ENCODE measurements around the gene MT1E. TPM values are rescaled to one million over a fixed set of nuclear protein-coding genes. Genes with fewer than 3 reads are reported as not detected.
A peak's percentile ranks its signal among the peaks of the same experiment; 100 is the strongest.
"Not testable (repeated sequence)": the region's sequence is repeated elsewhere in the genome, so short reads cannot be mapped to it uniquely, and the experiment has no call there.

Gene MT1E
- total RNA-seq = 100 to 1,000 TPM in 1 of 2 experiments, 10 to 100 TPM in 1; 61.1 to 108 TPM

DNA sequence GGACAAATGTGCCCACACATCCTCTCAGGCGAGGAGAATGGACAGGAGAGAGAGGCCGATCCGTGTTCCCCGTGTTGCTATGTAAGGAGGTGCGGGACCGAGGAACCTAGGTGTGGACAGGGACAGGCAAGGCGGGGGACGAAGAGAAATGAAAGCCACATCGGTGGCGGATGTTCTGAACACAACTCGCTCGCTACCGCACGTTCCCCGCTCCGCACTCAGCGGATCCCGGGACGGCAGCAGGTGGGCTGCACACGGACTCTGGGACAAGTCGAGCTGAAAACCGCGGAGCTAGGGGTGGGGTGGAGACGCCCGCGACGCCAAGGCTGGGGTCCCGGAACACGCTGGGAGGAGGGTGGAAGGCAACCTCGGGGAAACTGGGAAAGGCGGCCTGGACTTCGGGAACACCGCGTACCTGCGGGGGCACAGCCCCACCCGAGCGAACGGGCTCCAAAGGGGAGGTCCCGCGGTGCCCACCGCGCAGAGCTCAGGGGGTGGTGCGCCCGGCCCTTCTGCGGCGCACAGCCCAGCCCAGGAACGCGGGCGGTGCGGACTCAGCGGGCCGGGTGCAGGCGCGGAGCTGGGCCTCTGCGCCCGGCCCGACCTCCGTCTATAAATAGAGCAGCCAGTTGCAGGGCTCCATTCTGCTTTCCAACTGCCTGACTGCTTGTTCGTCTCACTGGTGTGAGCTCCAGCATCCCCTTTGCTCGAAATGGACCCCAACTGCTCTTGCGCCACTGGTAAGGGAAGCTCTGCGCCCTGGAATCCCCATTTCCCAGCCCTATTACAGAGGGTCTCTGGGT lies at the start of gene MT1E:
MT1E (plus strand) TSS at position 642 of the 803 bp plus-strand sequence; CDS start at position 713, 71 bp downstream.
- H3K4me1 Mint-ChIP-seq = peaks cover 14% of the 10 kb centered on the region
- peak; percentile 82 for DNase-seq
- ChIA-PET POLR2A (interaction anchor here (0.7 to 3.0 kb wide), 8 partner anchors 8 to 57 kb away, joined by 3 to 31 read pairs (median 5); partner anchors contain the start of genes MT1F, MT1X and MT2A), CTCF (interaction anchor here (0.6 to 1.2 kb wide), 6 partner anchors 10 to 37 kb away, joined by 3 to 9 read pairs (median 5); partner anchors contain the start of gene MT2A)
- intact Hi-C loops (cut with DNase I, micrococcal nuclease) = loop anchor here (1.0 to 2.0 kb wide), 7 partner anchors 16 to 57 kb away; partner anchors contain the start of genes MT1F (in 1 of the 2), MT1G (in 1 of the 2), MT1H (in 1 of the 2) and MT1X (in 1 of the 2)
- ATAC-seq = peak; percentile 88
- no peaks in the 10 kb centered on the region for H3K9me3 Mint-ChIP-seq (ENCODE audit: low read depth)
- peaks cover 26% of the 10 kb centered on the region for H3K27me3 Mint-ChIP-seq
- H3K4me3 Mint-ChIP-seq = peak within 1 kb of the TSS; percentile 71
- H3K27ac Mint-ChIP-seq = peak within 1 kb of the TSS; percentile 79
- H3K36me3 Mint-ChIP-seq (ENCODE audit: low read depth) = no peaks in the 10 kb centered on the region

DNA sequence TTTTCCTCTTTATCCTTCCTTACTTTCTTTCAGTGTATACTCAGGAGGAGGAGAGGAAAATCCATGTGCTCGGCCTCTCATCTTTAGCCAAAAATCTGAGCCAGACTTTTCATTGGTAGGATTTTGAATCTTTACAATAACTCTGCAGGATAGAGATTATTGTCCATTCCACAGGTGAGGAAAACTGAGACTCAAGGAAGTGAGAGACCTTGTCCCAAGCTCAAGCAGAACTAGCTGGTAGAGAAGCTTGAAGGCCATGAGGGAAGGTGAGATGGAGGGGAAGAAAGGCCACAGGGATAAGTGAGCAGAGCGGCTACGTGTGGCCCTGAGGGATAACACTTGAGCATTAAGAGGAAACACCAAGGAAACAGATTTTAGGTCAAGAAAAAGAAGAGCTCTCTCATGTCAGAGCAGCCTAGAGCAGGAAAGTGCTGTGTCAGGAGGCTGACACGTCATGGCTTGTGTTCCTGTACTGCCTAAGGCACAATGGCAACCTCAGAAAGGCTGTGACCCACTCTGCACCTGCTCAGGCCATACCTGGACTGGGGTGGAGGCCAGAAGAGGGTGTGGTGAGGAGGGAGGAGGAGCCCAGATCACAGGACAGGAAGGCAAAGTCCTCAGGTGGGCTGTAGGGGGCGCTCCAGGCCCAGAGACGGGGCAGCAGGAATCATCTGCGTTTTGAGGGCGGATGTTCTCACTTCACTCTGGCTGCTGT lies 48.8 kb upstream of the MT1E start:
- no peaks in the 10 kb centered on the region for H3K27me3 Mint-ChIP-seq
- intact Hi-C loops (cut with DNase I, micrococcal nuclease) = loop anchor here (1.0 to 10.0 kb wide), 12 partner anchors 24 to 293 kb away; partner anchors contain the start of genes MT1X (in 2 of the 2), MT1E (in 1 of the 2), MT1F (in 1 of the 2) and MT2A (in 1 of the 2)
- H3K36me3 Mint-ChIP-seq (ENCODE audit: low read depth) = no peaks in the 10 kb centered on the region
- ChIA-PET POLR2A (interaction anchor here (1.5 kb wide), 1 partner anchor 125 kb away, joined by 4 read pairs; no protein-coding TSS in a partner anchor), CTCF (interaction anchor here (0.6 to 4.8 kb wide), 35 partner anchors 8 to 354 kb away, joined by 3 to 74 read pairs (median 4); partner anchors contain the start of gene MT1F)
- ATAC-seq = peak; percentile 100
- H3K4me3 Mint-ChIP-seq = no peak overlapping the region
- peak; percentile 95 for DNase-seq
- H3K4me1 Mint-ChIP-seq = peaks cover 4% of the 10 kb centered on the region
- peak overlapping the region; percentile 70 for H3K27ac Mint-ChIP-seq
- H3K9me3 Mint-ChIP-seq (ENCODE audit: low read depth) = peaks cover 6% of the 10 kb centered on the region

DNA sequence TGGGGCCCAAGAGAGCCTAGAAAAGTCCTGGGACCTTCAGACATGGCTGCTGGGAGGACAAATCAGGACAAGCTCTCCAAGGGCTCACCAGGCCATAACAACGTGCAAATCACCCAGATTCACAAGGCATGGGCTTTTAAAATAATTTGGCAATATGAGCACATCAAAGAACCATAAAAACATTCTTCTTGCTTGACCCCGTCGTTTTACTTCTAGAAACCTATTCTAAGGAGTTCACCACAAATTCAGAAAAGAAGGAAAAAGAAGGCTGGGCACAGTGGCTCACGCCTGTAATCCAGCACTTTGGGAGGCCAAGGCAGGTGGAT lies 48.3 kb upstream of the MT1E start:
- Mint-ChIP-seq H3K36me3 (ENCODE audit: low read depth) (no peaks in the 10 kb centered on the region), H3K9me3 (ENCODE audit: low read depth) (peaks cover 6% of the 10 kb centered on the region), H3K27ac (peak overlapping the region; percentile 70), H3K4me1 (peaks cover 4% of the 10 kb centered on the region), H3K4me3 (no peak overlapping the region), H3K27me3 (no peaks in the 10 kb centered on the region)
- ChIA-PET CTCF (interaction anchor here (0.6 to 4.8 kb wide), 24 partner anchors 8 to 347 kb away, joined by 3 to 74 read pairs (median 4); partner anchors contain the start of gene MT1F), POLR2A (interaction anchor here (1.5 kb wide), 1 partner anchor 125 kb away, joined by 4 read pairs; no protein-coding TSS in a partner anchor)
- ATAC-seq = no peak
- no peak for DNase-seq
- intact Hi-C loops (cut with DNase I, micrococcal nuclease) = loop anchor here (1.0 to 10.0 kb wide), 12 partner anchors 23 to 292 kb away; partner anchors contain the start of genes MT1X (in 2 of the 2), MT1E (in 1 of the 2), MT1F (in 1 of the 2) and MT2A (in 1 of the 2)

DNA sequence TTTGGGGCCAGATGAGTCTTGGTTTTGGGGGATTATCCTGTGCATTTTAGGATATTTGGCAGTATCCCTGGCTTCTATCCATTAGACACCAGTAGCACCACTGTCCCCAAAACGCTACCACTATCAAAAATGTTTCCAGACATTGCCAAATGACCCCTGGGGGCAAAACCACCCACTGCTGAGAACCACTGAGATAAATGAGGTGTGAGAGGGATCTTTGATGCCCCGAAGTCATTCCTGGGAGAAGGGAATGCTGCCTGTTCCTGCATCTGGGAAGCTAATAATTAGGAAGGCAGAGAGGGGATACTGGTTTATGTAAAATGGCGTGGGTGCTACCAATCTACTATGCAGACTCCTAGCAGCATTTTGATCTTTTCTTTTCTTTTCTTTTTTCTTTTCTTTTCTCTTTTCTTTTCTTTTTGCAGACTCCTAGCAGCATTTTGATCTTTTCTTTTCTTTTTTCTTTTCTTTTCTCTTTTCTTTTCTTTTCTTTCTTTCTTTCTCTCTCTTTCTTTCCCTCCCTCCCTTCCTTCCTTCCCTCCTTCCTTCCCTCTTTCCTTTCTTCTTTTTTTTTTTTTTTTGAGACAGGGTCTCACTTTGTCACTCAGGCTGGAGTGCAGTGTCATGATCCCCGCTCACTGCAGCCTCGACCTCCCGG lies 45.1 kb upstream of the MT1E start:
- no peaks in the 10 kb centered on the region for H3K9me3 Mint-ChIP-seq (ENCODE audit: low read depth)
- H3K4me3 Mint-ChIP-seq = no peak overlapping the region
- intact Hi-C loops (cut with DNase I, micrococcal nuclease) = no loop called here
- ChIA-PET POLR2A (no interaction called here), CTCF (interaction anchor here (1.4 kb wide), 1 partner anchor 122 kb away, joined by 6 read pairs; no protein-coding TSS in a partner anchor)
- no peaks in the 10 kb centered on the region for H3K36me3 Mint-ChIP-seq (ENCODE audit: low read depth)
- ATAC-seq = no peak
- no peak overlapping the region for H3K27ac Mint-ChIP-seq
- H3K4me1 Mint-ChIP-seq = peaks cover 4% of the 10 kb centered on the region
- no peak for DNase-seq
- H3K27me3 Mint-ChIP-seq = peaks cover 2% of the 10 kb centered on the region

DNA sequence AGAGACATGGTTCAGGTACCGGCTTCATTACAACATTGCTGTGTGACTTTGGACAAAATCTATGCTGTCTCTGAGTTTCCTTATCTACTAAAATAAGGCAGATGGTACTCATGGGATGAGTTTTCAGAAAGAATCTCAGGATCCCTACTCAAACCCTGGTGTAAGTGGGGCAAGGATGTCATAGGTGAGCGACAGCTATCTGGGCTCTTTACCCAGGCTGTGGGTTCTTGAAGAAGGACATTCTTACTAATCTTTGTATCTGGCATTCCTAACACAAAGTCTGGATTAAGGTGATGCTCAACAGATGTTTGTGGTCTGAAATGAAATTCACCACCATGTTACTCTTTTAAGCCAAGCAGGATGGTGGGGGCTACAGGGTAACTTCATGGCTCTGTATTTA lies 42.7 kb upstream of the MT1E start:
- POLR2A ChIA-PET = interaction anchor here (0.6 kb wide), 1 partner anchor 25 kb away, joined by 3 read pairs; the partner anchor contains the start of gene MT2A
- H3K4me3 Mint-ChIP-seq; DNase-seq; H3K36me3 Mint-ChIP-seq (ENCODE audit: low read depth); H3K27ac Mint-ChIP-seq; H3K9me3 Mint-ChIP-seq (ENCODE audit: low read depth); ATAC-seq; H3K27me3 Mint-ChIP-seq; intact Hi-C loops (cut with DNase I, micrococcal nuclease); H3K4me1 Mint-ChIP-seq: not testable (repeated sequence)
- CTCF ChIA-PET = interaction anchor here (2.1 kb wide), 1 partner anchor 118 kb away, joined by 5 read pairs; no protein-coding TSS in a partner anchor

DNA sequence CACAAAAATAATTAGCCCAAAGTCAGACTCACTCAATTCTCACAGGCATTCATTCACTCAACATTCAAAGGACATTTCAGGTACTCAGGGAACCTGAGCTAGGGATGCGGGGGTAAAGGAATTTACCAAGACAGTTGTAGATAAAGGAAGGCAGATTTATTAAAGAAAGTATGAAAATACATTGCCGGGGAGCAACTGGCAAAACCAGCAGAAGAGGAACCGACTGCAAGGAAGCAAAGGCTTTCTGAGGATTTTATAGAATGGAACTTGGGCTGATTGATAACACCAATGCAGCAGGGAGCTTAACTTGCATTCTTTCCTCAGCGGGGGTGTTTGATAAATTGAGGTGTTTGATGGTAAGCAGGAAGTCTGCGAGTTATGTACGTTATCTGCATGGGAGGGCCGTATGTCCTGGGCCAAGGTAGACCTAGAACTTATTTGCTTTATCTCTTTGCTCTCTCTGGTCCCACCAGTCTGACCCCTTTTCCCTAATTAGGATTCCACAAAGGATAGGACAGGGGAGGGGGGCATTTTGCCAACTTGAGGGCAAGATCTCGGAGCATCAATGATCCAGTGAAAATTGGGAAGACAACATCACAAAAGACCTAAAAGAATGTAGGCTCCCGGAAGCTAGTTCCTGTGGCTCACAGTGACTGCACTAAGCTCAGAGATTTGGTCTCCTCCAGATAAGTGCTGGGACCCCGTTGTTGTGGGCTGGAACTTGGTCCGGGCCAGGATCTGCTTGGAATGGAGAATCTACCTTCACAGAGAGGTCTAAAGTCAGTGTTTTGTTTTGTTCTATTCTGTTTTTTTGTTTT lies 42.0 kb upstream of the MT1E start:
- CTCF ChIA-PET = interaction anchor here (2.1 kb wide), 1 partner anchor 117 kb away, joined by 5 read pairs; no protein-coding TSS in a partner anchor
- H3K4me1 Mint-ChIP-seq = no peaks in the 10 kb centered on the region
- ATAC-seq (no peak), DNase-seq (no peak)
- no peak overlapping the region for H3K27ac Mint-ChIP-seq
- POLR2A ChIA-PET = interaction anchor here (0.6 kb wide), 1 partner anchor 25 kb away, joined by 3 read pairs; the partner anchor contains the start of gene MT2A
- no peaks in the 10 kb centered on the region for H3K36me3 Mint-ChIP-seq (ENCODE audit: low read depth)
- peaks cover 8% of the 10 kb centered on the region for H3K27me3 Mint-ChIP-seq
- intact Hi-C loops (cut with DNase I, micrococcal nuclease) = no loop called here
- no peak overlapping the region for H3K4me3 Mint-ChIP-seq
- H3K9me3 Mint-ChIP-seq (ENCODE audit: low read depth) = no peaks in the 10 kb centered on the region

DNA sequence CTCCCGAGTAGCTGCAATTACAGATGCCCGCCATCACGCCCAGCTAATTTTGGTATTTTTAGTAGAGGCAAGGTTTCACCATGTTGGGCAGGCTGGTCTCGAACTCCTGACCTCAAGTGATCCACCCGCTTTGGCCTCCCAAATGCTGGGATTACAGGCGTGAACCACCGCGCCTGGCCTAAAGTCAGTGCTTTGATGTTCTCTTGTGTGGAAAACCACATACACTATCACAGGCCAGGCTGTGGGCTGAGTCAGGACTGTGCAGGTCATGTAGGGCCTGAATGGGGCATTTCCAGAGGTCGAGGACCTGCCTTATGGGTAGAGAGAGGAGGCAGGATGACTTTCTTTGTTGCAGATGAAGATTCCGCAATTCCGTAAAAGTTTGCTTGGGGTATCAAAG lies 41.3 kb upstream of the MT1E start:
- Mint-ChIP-seq H3K9me3 (ENCODE audit: low read depth) (no peaks in the 10 kb centered on the region), H3K4me1 (peaks cover 4% of the 10 kb centered on the region), H3K27me3 (peaks cover 13% of the 10 kb centered on the region), H3K27ac (no peak overlapping the region), H3K36me3 (ENCODE audit: low read depth) (no peaks in the 10 kb centered on the region), H3K4me3 (no peak overlapping the region)
- ChIA-PET POLR2A (no interaction called here), CTCF (interaction anchor here (1.7 to 1.8 kb wide), 2 partner anchors 8 to 16 kb away, joined by 6 read pairs; no protein-coding TSS in a partner anchor)
- no peak for DNase-seq
- ATAC-seq = no peak
- intact Hi-C loops (cut with DNase I, micrococcal nuclease) = no loop called here

DNA sequence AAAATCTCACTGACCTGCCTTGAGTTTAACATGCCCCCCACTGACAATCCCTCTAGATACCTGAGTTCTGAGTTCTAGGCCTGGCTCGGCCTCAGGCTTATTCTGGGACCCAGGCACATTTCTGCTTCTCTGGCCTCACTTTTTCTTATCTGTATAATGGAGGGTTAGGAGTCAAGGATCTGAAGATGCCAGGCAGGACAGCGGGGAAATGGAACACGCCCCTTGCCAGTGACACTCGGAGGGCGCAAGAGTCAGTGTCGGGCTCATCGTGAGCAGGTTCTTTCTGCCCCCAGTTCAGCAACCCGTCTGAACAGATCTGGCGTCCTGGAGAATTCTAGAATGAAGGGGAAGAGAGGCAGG lies 36.8 kb upstream of the MT1E start:
- DNase-seq (no peak), ATAC-seq (peak; percentile 13)
- ChIA-PET POLR2A (no interaction called here), CTCF (interaction anchor here (0.9 kb wide), 1 partner anchor 17 kb away, joined by 3 read pairs; no protein-coding TSS in a partner anchor)
- intact Hi-C loops (cut with DNase I, micrococcal nuclease) = no loop called here
- Mint-ChIP-seq H3K27me3 (peaks cover 21% of the 10 kb centered on the region), H3K9me3 (ENCODE audit: low read depth) (no peaks in the 10 kb centered on the region), H3K27ac (peak overlapping the region; percentile 77), H3K4me1 (peaks cover 10% of the 10 kb centered on the region), H3K4me3 (peak overlapping the region; percentile 75), H3K36me3 (ENCODE audit: low read depth) (no peaks in the 10 kb centered on the region)

DNA sequence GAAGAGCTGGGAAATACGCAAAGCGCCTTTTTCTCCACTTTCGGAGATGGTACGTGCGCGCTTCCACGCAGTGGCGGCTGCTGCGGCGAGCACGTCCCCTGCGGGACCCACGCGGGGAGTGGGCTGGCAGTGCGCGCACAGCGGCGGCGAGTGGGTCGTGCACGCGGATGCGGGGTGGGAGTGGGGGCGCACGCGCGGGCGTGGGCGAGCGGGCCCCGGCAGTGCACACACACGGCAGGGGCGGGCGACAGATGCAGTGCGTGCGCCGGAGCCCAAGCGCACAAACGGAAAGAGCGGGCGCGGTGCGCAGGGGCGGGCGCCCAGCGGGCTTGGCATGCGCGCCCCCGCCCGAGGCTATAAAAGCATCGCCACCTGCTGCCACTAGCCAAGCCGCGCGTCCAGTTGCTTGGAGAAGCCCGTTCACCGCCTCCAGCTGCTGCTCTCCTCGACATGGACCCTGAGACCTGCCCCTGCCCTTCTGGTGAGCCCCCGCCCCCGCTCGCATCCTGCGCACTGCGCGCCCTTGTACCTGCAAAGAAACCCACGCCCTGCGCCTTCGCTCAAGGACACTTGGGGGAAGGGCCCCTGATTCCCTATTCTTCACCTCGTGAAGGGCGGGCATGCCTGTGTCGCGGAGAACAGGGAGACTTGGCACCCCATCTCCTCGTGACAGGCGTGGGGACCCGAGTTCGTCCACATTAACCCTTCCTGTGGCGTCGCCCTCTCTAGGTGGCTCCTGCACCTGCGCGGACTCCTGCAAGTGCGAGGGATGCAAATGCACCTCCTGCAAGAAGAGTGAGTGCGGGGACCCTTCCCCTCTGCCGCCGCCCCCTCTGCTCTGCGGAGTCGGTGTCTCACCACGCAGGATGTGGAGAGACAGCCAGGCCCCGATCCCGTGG lies 36.2 kb upstream of the MT1E start, which contains the start of gene MT3:
MT3 (plus strand) TSS at position 388 of the 899 bp plus-strand sequence; CDS start at position 451, 63 bp downstream.
- peak; percentile 72 for DNase-seq
- CTCF ChIA-PET = interaction anchor here (0.6 to 0.9 kb wide), 2 partner anchors 16 to 45 kb away, joined by 3 to 4 read pairs; no protein-coding TSS in a partner anchor
- Mint-ChIP-seq H3K27ac (peak within 1 kb of the TSS; percentile 77), H3K4me1 (peaks cover 10% of the 10 kb centered on the region), H3K36me3 (ENCODE audit: low read depth) (no peaks in the 10 kb centered on the region), H3K27me3 (peaks cover 21% of the 10 kb centered on the region), H3K9me3 (ENCODE audit: low read depth) (no peaks in the 10 kb centered on the region), H3K4me3 (peak within 1 kb of the TSS; percentile 75)
- POLR2A ChIA-PET = no interaction called here
- intact Hi-C loops (cut with DNase I, micrococcal nuclease) = no loop called here
- ATAC-seq = peak; percentile 87

Data from activated CD4-positive, alpha-beta T cell treated with anti-CD3 and anti-CD28 coated beads for 36 hours (primary cell).